ENCODE measurements around the gene GPC5. TPM values are rescaled to one million over a fixed set of nuclear protein-coding genes. Genes with fewer than 3 reads are reported as not detected.

The GPC5 gene
- total RNA-seq, 2 experiments from 2014 or later: 0.14 TPM; not detected in 1

GRCh38 chr13:91358387-91358782, 40.0 kb upstream of the GPC5 start:
- POLR2A ChIA-PET: no interaction called here
- H3K27me3 Mint-ChIP-seq: no peaks in the 10 kb centered on the region
- no peaks in the 10 kb centered on the region for H3K9me3 Mint-ChIP-seq
- H3K4me3 Mint-ChIP-seq: no peak overlapping the region
- H3K27ac Mint-ChIP-seq: no peak overlapping the region
- ATAC-seq (ENCODE audit: low read depth): no peak
- DNase-seq: no peak
- peaks cover 26% of the 10 kb centered on the region for H3K36me3 Mint-ChIP-seq
- peaks cover 10% of the 10 kb centered on the region for H3K4me1 Mint-ChIP-seq

DNA sequence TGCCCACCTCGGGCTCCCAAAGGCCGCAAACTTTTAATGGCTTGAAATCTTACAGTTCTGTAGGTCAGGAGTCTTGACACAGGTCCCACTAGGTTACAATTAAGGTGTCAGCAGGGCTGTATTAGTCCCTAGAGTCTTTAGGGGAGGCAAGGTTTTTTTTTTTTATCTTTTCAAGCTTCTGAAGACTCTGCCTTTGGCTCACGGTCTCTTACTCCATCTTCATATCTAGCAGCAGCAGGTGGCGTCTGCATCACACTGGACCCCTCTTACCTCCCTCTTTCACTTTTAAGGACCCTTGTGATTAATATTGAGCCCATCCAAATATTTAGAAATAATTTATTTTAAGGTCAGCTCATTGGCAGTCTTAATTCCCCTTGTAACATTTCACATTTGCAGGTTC, 39.3 kb upstream of the GPC5 start:
- Mint-ChIP-seq H3K27me3 (no peaks in the 10 kb centered on the region), H3K27ac (no peak overlapping the region), H3K9me3 (no peaks in the 10 kb centered on the region), H3K4me1 (peaks cover 10% of the 10 kb centered on the region), H3K4me3 (no peak overlapping the region), H3K36me3 (peaks cover 24% of the 10 kb centered on the region)
- ATAC-seq (ENCODE audit: low read depth): no peak
- POLR2A ChIA-PET: interaction anchor here (1.3 kb wide), 1 partner anchor 12 kb away, joined by 4 read pairs; the partner anchor contains the start of gene MIR17HG
- DNase-seq: no peak

- Mint-ChIP-seq H3K27ac (no peak overlapping the region), H3K36me3 (peaks cover 21% of the 10 kb centered on the region), H3K9me3 (no peaks in the 10 kb centered on the region), H3K4me3 (no peak overlapping the region), H3K27me3 (no peaks in the 10 kb centered on the region), H3K4me1 (peaks cover 10% of the 10 kb centered on the region)
- DNase-seq: no peak
- ATAC-seq (ENCODE audit: low read depth): no peak
- POLR2A ChIA-PET: interaction anchor here (1.3 kb wide), 1 partner anchor 12 kb away, joined by 4 read pairs; the partner anchor contains the start of gene MIR17HG
Measured at GRCh38 chr13:91359631-91360030, 38.8 kb upstream of the GPC5 start.

DNA sequence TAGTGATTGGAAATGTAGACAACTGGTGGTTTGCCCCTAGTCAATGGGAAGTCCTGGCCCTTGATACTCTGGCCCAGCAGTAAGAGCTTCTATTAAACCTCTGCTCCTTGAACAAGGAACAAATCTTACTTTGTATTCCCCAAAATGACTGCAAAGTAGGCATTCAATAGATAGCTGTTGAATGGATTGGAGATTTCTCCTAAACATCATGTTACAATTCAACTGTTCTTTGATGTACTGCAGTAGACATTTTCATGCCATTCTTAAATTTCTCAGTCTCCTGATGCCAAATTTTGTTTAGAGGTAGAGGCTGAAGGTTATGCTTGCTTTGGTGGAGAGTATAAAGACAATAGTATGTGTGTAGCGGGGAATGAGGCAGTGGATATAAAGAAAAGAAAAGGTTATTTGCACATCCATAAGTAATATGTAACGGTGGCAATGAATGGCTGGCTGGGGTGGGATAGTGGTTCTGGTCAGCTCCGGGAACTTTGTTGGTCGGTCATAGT, 38.1 kb upstream of the GPC5 start:
- ATAC-seq (ENCODE audit: low read depth) (no peak), DNase-seq (no peak)
- H3K36me3 Mint-ChIP-seq: peaks cover 22% of the 10 kb centered on the region
- no peak overlapping the region for H3K27ac Mint-ChIP-seq
- peaks cover 10% of the 10 kb centered on the region for H3K4me1 Mint-ChIP-seq
- no peaks in the 10 kb centered on the region for H3K27me3 Mint-ChIP-seq
- no peaks in the 10 kb centered on the region for H3K9me3 Mint-ChIP-seq
- no peak overlapping the region for H3K4me3 Mint-ChIP-seq
- POLR2A ChIA-PET: interaction anchor here (1.3 kb wide), 1 partner anchor 13 kb away, joined by 4 read pairs; the partner anchor contains the start of gene MIR17HG

GRCh38 chr13:91361755-91362271, 36.6 kb upstream of the GPC5 start:
- H3K27ac Mint-ChIP-seq: no peak overlapping the region
- POLR2A ChIA-PET: no interaction called here

GRCh38 chr13:91362908-91363307, 35.5 kb upstream of the GPC5 start:
- peaks cover 9% of the 10 kb centered on the region for H3K36me3 Mint-ChIP-seq
- peaks cover 5% of the 10 kb centered on the region for H3K4me1 Mint-ChIP-seq
- ATAC-seq (ENCODE audit: low read depth) (no peak), DNase-seq (no peak)
- no peaks in the 10 kb centered on the region for H3K9me3 Mint-ChIP-seq
- H3K27me3 Mint-ChIP-seq: no peaks in the 10 kb centered on the region
- POLR2A ChIA-PET: no interaction called here
- no peak overlapping the region for H3K27ac Mint-ChIP-seq
- H3K4me3 Mint-ChIP-seq: no peak overlapping the region

More at GRCh38 chr13:91361755-91362271, 36.6 kb upstream of the GPC5 start:
- DNase-seq: no peak
- Mint-ChIP-seq H3K4me1 (peaks cover 6% of the 10 kb centered on the region), H3K36me3 (peaks cover 12% of the 10 kb centered on the region), H3K9me3 (no peaks in the 10 kb centered on the region), H3K4me3 (no peak overlapping the region), H3K27me3 (no peaks in the 10 kb centered on the region)
- ATAC-seq (ENCODE audit: low read depth): no peak

- H3K27ac Mint-ChIP-seq: no peak overlapping the region
- peaks cover 5% of the 10 kb centered on the region for H3K36me3 Mint-ChIP-seq
- POLR2A ChIA-PET: no interaction called here
Measured at GRCh38 chr13:91368101-91368500, 30.3 kb upstream of the GPC5 start.

DNA sequence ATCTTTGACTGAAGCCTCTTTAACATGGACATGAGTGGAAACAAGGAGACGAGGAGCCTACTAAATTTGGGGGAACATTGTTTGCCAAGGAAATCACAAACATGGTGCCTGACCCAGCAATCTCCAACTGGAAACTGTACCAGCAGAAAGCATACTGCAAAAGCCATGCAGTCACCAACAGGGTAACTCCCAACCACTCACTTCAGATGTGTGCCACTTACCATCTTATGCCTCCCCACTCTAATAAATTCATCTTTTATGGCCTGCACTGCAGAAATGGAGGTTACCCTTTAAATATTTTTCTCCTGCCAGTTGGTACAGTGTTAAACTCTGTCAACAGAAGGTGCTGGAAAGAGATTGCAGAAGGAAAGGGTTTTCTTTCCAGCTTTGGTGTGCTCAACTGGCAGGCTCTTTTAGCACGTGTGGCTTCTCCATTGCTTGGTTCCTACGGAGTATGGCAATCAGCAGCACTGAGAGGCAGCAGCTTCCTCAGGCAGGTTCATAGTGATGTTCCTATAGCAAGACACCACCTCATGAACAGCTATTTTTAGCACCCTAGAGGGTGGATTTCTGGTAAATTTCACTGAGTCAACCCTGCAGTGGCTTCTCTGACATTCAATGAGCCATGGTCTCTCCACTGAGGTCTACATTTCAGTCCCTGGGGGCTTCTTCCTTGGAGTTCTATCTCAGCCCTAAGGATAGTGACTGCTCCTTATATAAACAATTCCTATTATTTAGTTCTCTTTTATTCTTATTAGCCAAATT, 29.6 kb upstream of the GPC5 start:
- no peak overlapping the region for H3K27ac Mint-ChIP-seq
- ATAC-seq (ENCODE audit: low read depth) (no peak), DNase-seq (no peak)
- peaks cover 2% of the 10 kb centered on the region for H3K27me3 Mint-ChIP-seq
- peaks cover 5% of the 10 kb centered on the region for H3K36me3 Mint-ChIP-seq
- POLR2A ChIA-PET: no interaction called here
- no peaks in the 10 kb centered on the region for H3K9me3 Mint-ChIP-seq
- H3K4me3 Mint-ChIP-seq: no peak overlapping the region
- H3K4me1 Mint-ChIP-seq: peaks cover 6% of the 10 kb centered on the region

More at GRCh38 chr13:91368101-91368500, 30.3 kb upstream of the GPC5 start:
- no peaks in the 10 kb centered on the region for H3K9me3 Mint-ChIP-seq
- no peak overlapping the region for H3K4me3 Mint-ChIP-seq
- no peak for ATAC-seq (ENCODE audit: low read depth)
- H3K27me3 Mint-ChIP-seq: peaks cover 2% of the 10 kb centered on the region
- peaks cover 6% of the 10 kb centered on the region for H3K4me1 Mint-ChIP-seq
- DNase-seq: no peak

DNA sequence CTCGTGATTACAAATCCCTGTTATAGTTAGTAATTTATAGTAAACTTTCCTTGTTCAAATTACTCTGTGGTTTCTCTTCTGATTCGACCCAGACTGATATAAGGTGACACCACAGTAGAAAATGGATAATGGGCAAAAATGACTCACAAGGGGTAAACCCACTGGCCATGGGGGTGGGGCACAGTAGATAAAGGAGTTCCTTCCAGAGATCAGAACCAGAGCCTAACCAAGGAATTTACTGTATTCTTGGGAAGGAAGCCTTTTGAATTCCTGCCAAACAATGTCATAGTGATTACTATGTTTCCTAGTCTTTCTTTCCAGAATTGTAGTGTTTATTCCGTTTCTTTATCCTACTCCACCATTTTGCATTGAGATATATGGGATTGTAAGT, 29.0 kb upstream of the GPC5 start:
- Mint-ChIP-seq H3K27ac (no peak overlapping the region), H3K27me3 (peaks cover 6% of the 10 kb centered on the region), H3K36me3 (peaks cover 5% of the 10 kb centered on the region), H3K4me3 (no peak overlapping the region), H3K9me3 (no peaks in the 10 kb centered on the region), H3K4me1 (peaks cover 6% of the 10 kb centered on the region)
- ATAC-seq (ENCODE audit: low read depth) (no peak), DNase-seq (no peak)
- POLR2A ChIA-PET: no interaction called here

DNA sequence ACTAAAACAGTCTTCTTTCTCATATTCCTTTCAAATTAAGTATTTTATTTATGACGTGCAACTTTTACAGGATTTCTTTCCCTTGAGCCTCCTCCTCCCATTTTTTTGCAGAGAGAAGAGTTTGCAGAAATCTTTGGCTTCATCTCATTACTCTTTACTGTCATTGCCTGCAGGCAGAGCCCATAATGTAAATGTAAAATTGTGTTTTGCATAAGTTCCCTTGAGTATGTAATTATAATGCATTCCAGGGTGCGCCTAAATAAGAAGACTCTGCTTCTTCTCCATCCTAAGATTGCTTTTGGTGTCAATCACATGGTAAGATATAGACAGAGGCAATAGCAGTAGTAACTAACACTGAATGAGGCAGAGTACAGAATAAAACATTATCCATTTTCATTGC, 27.9 kb upstream of the GPC5 start:
- no peak for DNase-seq
- Mint-ChIP-seq H3K4me1 (peaks cover 12% of the 10 kb centered on the region), H3K9me3 (no peaks in the 10 kb centered on the region), H3K27ac (no peak overlapping the region), H3K4me3 (no peak overlapping the region), H3K27me3 (peaks cover 6% of the 10 kb centered on the region), H3K36me3 (peaks cover 3% of the 10 kb centered on the region)
- ATAC-seq (ENCODE audit: low read depth): no peak
- POLR2A ChIA-PET: no interaction called here

GRCh38 chr13:91372911-91373310, 25.5 kb upstream of the GPC5 start:
- Mint-ChIP-seq H3K4me1 (peaks cover 10% of the 10 kb centered on the region), H3K9me3 (no peaks in the 10 kb centered on the region), H3K4me3 (no peak overlapping the region), H3K36me3 (no peaks in the 10 kb centered on the region), H3K27ac (no peak overlapping the region), H3K27me3 (peaks cover 9% of the 10 kb centered on the region)
- ATAC-seq (ENCODE audit: low read depth) (no peak), DNase-seq (no peak)
- POLR2A ChIA-PET: no interaction called here

- POLR2A ChIA-PET: no interaction called here
- DNase-seq: no peak
Measured at GRCh38 chr13:91375116-91375729, 23.2 kb upstream of the GPC5 start.

DNA sequence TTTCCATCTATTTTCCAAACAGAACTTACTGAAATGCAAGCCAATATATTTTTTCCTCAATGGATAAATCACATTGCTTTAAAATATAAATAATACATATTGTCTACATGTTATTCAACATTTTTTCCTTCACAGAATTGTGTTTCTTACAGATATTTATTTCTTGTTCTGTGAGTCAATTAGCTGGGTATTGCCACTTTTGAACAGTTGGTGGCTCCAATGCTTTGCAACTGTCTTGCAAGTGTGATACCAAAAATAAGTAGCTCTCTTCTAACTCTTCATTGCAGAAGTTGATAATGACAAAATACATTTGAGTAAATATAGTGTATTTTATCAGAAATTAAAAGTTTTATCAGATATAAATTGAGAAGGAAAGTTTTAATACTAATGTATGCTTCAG, 17.1 kb upstream of the GPC5 start:
- no peak overlapping the region for H3K4me3 Mint-ChIP-seq
- POLR2A ChIA-PET: no interaction called here
- H3K4me1 Mint-ChIP-seq: no peaks in the 10 kb centered on the region
- H3K27ac Mint-ChIP-seq: no peak overlapping the region
- ATAC-seq (ENCODE audit: low read depth) (no peak), DNase-seq (no peak)
- peaks cover 22% of the 10 kb centered on the region for H3K27me3 Mint-ChIP-seq
- H3K36me3 Mint-ChIP-seq: no peaks in the 10 kb centered on the region
- H3K9me3 Mint-ChIP-seq: no peaks in the 10 kb centered on the region

More at GRCh38 chr13:91375116-91375729, 23.2 kb upstream of the GPC5 start:
- Mint-ChIP-seq H3K27me3 (peaks cover 16% of the 10 kb centered on the region), H3K4me3 (peak overlapping the region; percentile 28), H3K9me3 (no peaks in the 10 kb centered on the region), H3K36me3 (no peaks in the 10 kb centered on the region), H3K4me1 (peaks cover 6% of the 10 kb centered on the region), H3K27ac (no peak overlapping the region)
- ATAC-seq (ENCODE audit: low read depth): peak; percentile 76

DNA sequence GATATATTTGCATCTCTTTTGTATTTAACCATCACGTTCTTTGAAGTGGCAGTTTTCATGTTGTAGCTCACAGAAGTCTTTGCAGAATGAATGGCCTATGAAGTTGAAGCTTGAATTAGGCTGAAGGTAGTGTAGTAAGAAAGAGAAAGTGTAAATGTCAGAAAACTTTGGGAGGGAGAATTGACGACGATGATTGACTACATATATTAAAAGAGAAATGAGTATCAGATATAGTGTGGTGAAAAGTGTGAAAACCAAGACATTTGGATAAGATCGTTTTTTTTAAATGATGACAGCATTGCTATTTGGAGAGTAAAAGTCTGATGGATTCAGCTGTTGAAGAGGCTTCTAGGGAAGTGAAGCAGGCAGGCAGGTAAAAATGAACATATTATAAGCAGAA, 14.6 kb upstream of the GPC5 start:
- POLR2A ChIA-PET: no interaction called here
- no peaks in the 10 kb centered on the region for H3K9me3 Mint-ChIP-seq

More for the DNA sequence above, 14.6 kb upstream of the GPC5 start:
- peaks cover 35% of the 10 kb centered on the region for H3K27me3 Mint-ChIP-seq
- no peaks in the 10 kb centered on the region for H3K36me3 Mint-ChIP-seq
- no peak overlapping the region for H3K27ac Mint-ChIP-seq
- no peak for ATAC-seq (ENCODE audit: low read depth)
- H3K4me1 Mint-ChIP-seq: no peaks in the 10 kb centered on the region
- DNase-seq: no peak
- no peak overlapping the region for H3K4me3 Mint-ChIP-seq
